PC-3 (cell line): Measurements from ENCODE around the gene EIF3B.

Experiments used
- CTCF ChIP-seq: fragments of 300-600 bp; sonication (generic); conservative IDR thresholded peaks from 2 replicates; pipeline ENCODE4 v1.5.1; 2017; ENCODE audit warnings: antibody characterized with exemption, low read depth, mild to moderate bottlenecking, low read length
- EZH2 ChIP-seq: fragments of 300-600 bp; sonication (generic); IDR thresholded peaks from one replicate; pipeline ENCODE4 v1.6.1; 2017; ENCODE audit warnings: antibody characterized with exemption, mild to moderate bottlenecking, low read length; ENCODE audit not compliant: unreplicated experiment
- EZH2phosphoT487 ChIP-seq: fragments of 300-600 bp; sonication (generic); IDR thresholded peaks from 2 replicates; pipeline ENCODE4 v1.6.1; 2018; ENCODE audit warnings: mild to moderate bottlenecking, antibody characterized with exemption, low read length, borderline replicate concordance

GRCh38 chr7:2417981-2418481, 63.4 kb downstream of the EIF3B start:
- no peak for TF ChIP-seq CTCF
- no peak for TF ChIP-seq EZH2
- no peak for TF ChIP-seq EZH2phosphoT487
